Endothelial cell of umbilical vein (primary cell): ENCODE measurements around the gene SPOP. TPM values are rescaled to one million over a fixed set of nuclear protein-coding genes. Genes with fewer than 3 reads are reported as not detected.

ENCODE experiments used
- BruUV-seq: library from RNA; stranded (reverse); fragments of 400-500 nt; replicated peaks from 2 replicates; lab custom pipeline; 2021; lab: Mats Ljungman, UMichigan
- CTCF ChIA-PET: fragments of 300-600, 350-600 bp; sonication (Branson Sonifier 250); formaldehyde crosslinking; loops from one replicate; lab custom pipeline; 2021; ENCODE audit warnings: antibody characterized with exemption, inconsistent platforms; lab: Charles Lee
- POLR2A ChIA-PET: fragments of 300-600, 350-600 bp; sonication (Branson Sonifier 250); formaldehyde crosslinking; loops from one replicate; lab custom pipeline; 2021; ENCODE audit warnings: antibody characterized with exemption, inconsistent platforms; lab: Charles Lee
- DNase-seq: peaks from one replicate; pipeline ENCODE4 v3.0.0-alpha.2; 2011; ENCODE audit warnings: low read depth, low spot score
- FAIRE-seq: peaks from 2 replicates; lab custom pipeline; 2011; peaks lifted over from hg19 to GRCh38; lab: Jason Lieb, UNC
- H2AFZ ChIP-seq: 2 replicates; pipeline ENCODE4 v1.6.0; 2012; ENCODE audit warnings: low read depth, low read length, control low read depth, inconsistent platforms
- H3K27ac ChIP-seq: 2 replicates; pipeline ENCODE4 v1.5.1; 2011; ENCODE audit warnings: low read depth, mild to moderate bottlenecking, control low read depth, low read length, moderate library complexity; ENCODE audit not compliant: insufficient read depth
- H3K27me3 ChIP-seq, 2 experiments: 2 replicates each; pipeline versions ENCODE4 v1.6.0 to v1.6.1; 2011; ENCODE audit warnings: low read length in 2 of 2, mixed read lengths in 1 of 2; ENCODE audit not compliant: control insufficient read depth in 2 of 2, insufficient read depth in 2 of 2
- H3K36me3 ChIP-seq, 2 experiments: 2 replicates in 1 of 2; 3 replicates in 1 of 2; pipeline ENCODE4 v1.5.1; 2011; ENCODE audit warnings: low read length in 2 of 2, mild to moderate bottlenecking in 1 of 2, moderate library complexity in 1 of 2; ENCODE audit not compliant: control insufficient read depth in 2 of 2, insufficient read depth in 2 of 2; ENCODE audit errors: extremely low read depth in 1 of 2
- H3K4me1 ChIP-seq: 3 replicates; pipeline ENCODE4 v1.5.1; 2011; ENCODE audit warnings: mild to moderate bottlenecking, low read length; ENCODE audit not compliant: control insufficient read depth, insufficient read depth; ENCODE audit errors: extremely low read depth
- H3K4me2 ChIP-seq: 2 replicates; pipeline ENCODE4 v1.6.1; 2011; ENCODE audit warnings: low read length, control low read depth, mixed read lengths; ENCODE audit not compliant: insufficient read depth
- H3K4me3 ChIP-seq, 3 experiments: fragments of 200-600 bp in 1 of 3; sonication (generic), shearing (Covaris generic) in 1 of 3; replicated peaks in 1 of 3; 2 replicates each; pipeline ENCODE4 v1.5.1; 2011 to 2016; ENCODE audit warnings: control low read depth in 3 of 3, low read length in 3 of 3, mild to moderate bottlenecking in 2 of 3, inconsistent platforms in 1 of 3, low read depth in 1 of 3, moderate library complexity in 1 of 3; ENCODE audit not compliant: insufficient read depth in 1 of 3
- H3K79me2 ChIP-seq: 2 replicates; pipeline ENCODE4 v1.6.0; 2012; ENCODE audit warnings: low read length, inconsistent platforms; ENCODE audit not compliant: control insufficient read depth, insufficient read depth
- H3K9ac ChIP-seq: replicated peaks from 2 replicates; pipeline ENCODE3; 2011; ENCODE audit warnings: low read length, control low read depth; ENCODE audit not compliant: insufficient read depth; ENCODE audit errors: extremely low read depth
- H3K9me1 ChIP-seq: replicated peaks from 3 replicates; pipeline ENCODE4 v1.6.0; 2011; ENCODE audit warnings: mild to moderate bottlenecking, low read length; ENCODE audit not compliant: control insufficient read depth, insufficient read depth; ENCODE audit errors: extremely low read depth
- H3K9me3 ChIP-seq: replicated peaks from 2 replicates; pipeline ENCODE4 v1.5.1; 2012; ENCODE audit warnings: low read length, inconsistent platforms; ENCODE audit not compliant: control insufficient read depth, insufficient read depth
- H4K20me1 ChIP-seq: replicated peaks from 2 replicates; pipeline ENCODE3; 2011; ENCODE audit warnings: mild to moderate bottlenecking, low read length; ENCODE audit not compliant: control insufficient read depth, insufficient read depth; ENCODE audit errors: extremely low read depth
- FOS ChIP-seq: IDR thresholded peaks from 2 replicates; pipeline ENCODE4 v1.6.1; 2011; ENCODE audit warnings: mild to moderate bottlenecking, low read length, moderate library complexity, borderline replicate concordance; ENCODE audit not compliant: insufficient read depth
- MYC ChIP-seq: IDR thresholded peaks from one replicate; pipeline ENCODE4 v1.6.1; 2011; ENCODE audit warnings: mild to moderate bottlenecking, low read depth, low read length
- POLR2A ChIP-seq: IDR thresholded peaks from 2 replicates; pipeline ENCODE4 v1.6.1; 2012; ENCODE audit warnings: low read depth, mild to moderate bottlenecking, control low read depth, low read length
- dilution Hi-C: fragments of 300-500 bp; cut with MboI; formaldehyde crosslinking; loops from one replicate; pipeline ENCODE4 v1.15.0; 2019; ENCODE audit warnings: low sequenced_read_pairs; ENCODE audit not compliant: extremely low pct_ligation_motif_present
- intact Hi-C: fragments of 100-400 bp; cut with micrococcal nuclease; formaldehyde crosslinking; loops from one replicate; pipeline ENCODE4 v1.10.0; 2022
- polyA plus RNA-seq, 4 experiments: library from polyadenylated mRNA; depleted of rRNA in 3 of 4; stranded (reverse) in 3 of 4; unstranded in 1 of 4; fragments of >200 nt; gene quantifications; 2 replicates each; pipeline versions ENCODE4 v1.2.1 to v1.2.3, GENCODE V29; 2011 to 2012; ENCODE audit warnings: missing spikeins in 1 of 4
- total RNA-seq: library from RNA; stranded (reverse); gene quantifications from 2 replicates; pipeline ENCODE4 v1.2.3, GENCODE V29; 2021

Gene SPOP
- total and polyA plus RNA-seq, 2 donors (not counting 3 experiments of a cell fraction or from before 2014, with no cell fraction given), result 46.9 to 61.0 TPM

DNA sequence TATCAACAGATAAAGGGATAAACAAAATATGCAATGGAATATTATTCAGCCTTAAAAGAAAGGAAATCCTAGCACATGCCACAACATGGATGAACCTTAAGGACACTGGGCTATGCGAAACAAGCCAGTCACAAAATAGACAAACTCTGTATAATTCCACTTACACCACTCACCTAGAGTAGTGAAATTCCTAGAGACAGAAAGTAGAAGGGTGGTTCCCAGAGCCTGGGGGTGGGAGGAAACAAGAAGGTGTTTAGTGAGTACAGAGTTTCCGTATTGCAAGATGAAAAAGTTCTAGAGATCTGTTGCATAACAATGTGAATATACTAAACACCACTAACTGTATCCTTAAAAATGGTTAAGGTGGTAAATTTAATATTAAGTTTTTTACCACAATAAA lies 10.0 kb downstream of the SPOP start:
- H4K20me1 ChIP-seq, result no peaks in the 10 kb centered on the region
- no peak overlapping the region for H2AFZ ChIP-seq
- no peaks in the 10 kb centered on the region for H3K9me1 ChIP-seq
- CTCF ChIA-PET, result no interaction called here
- no peak overlapping the region for H3K27ac ChIP-seq
- intact Hi-C loops, result no loop called here
- TF ChIP-seq MYC, result no peak
- H3K79me2 ChIP-seq, result peaks cover 68% of the 10 kb centered on the region
- no peak overlapping the region for H3K4me3 ChIP-seq
- H3K9ac ChIP-seq, result no peak overlapping the region
- no peak for FAIRE-seq
- POLR2A ChIA-PET, result no interaction called here
- no peaks in the 10 kb centered on the region for H3K36me3 ChIP-seq
- no peak overlapping the region for H3K4me2 ChIP-seq
- no peaks in the 10 kb centered on the region for H3K27me3 ChIP-seq
- no TSS peak for BruUV-seq
- no peaks in the 10 kb centered on the region for H3K9me3 ChIP-seq
- no peak for DNase-seq
- dilution Hi-C loops, result no loop called here
- peaks cover 21% of the 10 kb centered on the region for H3K4me1 ChIP-seq

DNA sequence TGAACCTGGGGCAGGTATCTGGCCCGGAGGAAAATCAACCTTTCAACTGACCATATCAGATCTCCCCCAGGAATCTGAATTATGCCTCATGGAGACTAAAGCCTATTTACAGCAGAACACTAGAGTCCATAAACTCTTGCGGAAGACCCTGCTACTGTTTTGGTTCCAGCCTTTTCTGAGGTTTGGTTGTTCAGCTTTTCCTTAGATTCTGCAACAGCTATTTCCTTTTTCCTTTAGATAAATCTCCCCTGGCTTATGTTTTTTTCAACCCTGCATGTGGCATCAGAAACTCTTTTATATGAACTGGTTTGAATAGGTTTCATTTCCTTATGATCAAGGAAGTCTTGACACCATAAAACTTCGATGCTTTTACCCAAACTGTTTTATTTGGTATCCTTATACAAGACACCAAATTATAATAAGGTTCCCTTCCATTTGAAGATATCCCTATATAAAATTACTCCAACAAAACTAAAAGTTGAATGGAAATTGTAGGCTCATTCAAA lies 13.1 kb downstream of the SPOP start:
- CTCF ChIA-PET, result interaction anchor here (0.7 to 1.9 kb wide), 10 partner anchors 10 to 94 kb away, joined by 3 to 5 read pairs (median 4); no protein-coding TSS in a partner anchor
- FAIRE-seq, result peak; percentile 78
- peak; percentile 83 for DNase-seq
- Histone ChIP-seq H2AFZ (no peak overlapping the region), H3K9ac (no peak overlapping the region), H3K79me2 (peaks cover 55% of the 10 kb centered on the region), H3K9me3 (no peaks in the 10 kb centered on the region), H3K27me3 (no peaks in the 10 kb centered on the region), H3K4me3 (no peak overlapping the region), H3K4me1 (peaks cover 6% of the 10 kb centered on the region), H3K36me3 (no peaks in the 10 kb centered on the region), H3K4me2 (peak overlapping the region; percentile 30), H4K20me1 (peaks cover 4% of the 10 kb centered on the region), H3K9me1 (no peaks in the 10 kb centered on the region), H3K27ac (no peak overlapping the region)
- BruUV-seq, result no TSS peak
- TF ChIP-seq FOS (no peak), POLR2A (no peak)
- POLR2A ChIA-PET, result no interaction called here
- dilution Hi-C loops, result no loop called here
- intact Hi-C loops, result no loop called here
